Ishikawa (cell line): ENCODE data around the gene SPAG9.

ENCODE experiments used
- CEBPB ChIP-seq: IDR thresholded peaks from 2 replicates; pipeline ENCODE4 v1.6.1; 2012
- CREB1 ChIP-seq: IDR thresholded peaks from 2 replicates; pipeline ENCODE4 v1.6.1; 2012; ENCODE audit warnings: low read depth
- EGR1 ChIP-seq: IDR thresholded peaks from 2 replicates; pipeline ENCODE4 v1.6.1; 2012
- EP300 ChIP-seq: IDR thresholded peaks from 2 replicates; pipeline ENCODE4 v1.6.1; 2012; ENCODE audit warnings: borderline replicate concordance
- FOXM1 ChIP-seq: IDR thresholded peaks from 2 replicates; pipeline ENCODE4 v1.6.1; 2012; ENCODE audit warnings: low read depth, borderline replicate concordance
- MAX ChIP-seq: IDR thresholded peaks from 2 replicates; pipeline ENCODE4 v1.6.1; 2012
- NFIC ChIP-seq: IDR thresholded peaks from 2 replicates; pipeline ENCODE4 v1.6.1; 2012
- RAD21 ChIP-seq: IDR thresholded peaks from 2 replicates; pipeline ENCODE4 v1.6.1; 2012; ENCODE audit warnings: low read depth
- REST ChIP-seq: IDR thresholded peaks from 2 replicates; pipeline ENCODE4 v1.6.1; 2012; ENCODE audit warnings: low read depth, mild to moderate bottlenecking
- TAF1 ChIP-seq: IDR thresholded peaks from 2 replicates; pipeline ENCODE4 v1.6.1; 2012; ENCODE audit warnings: low read depth, mild to moderate bottlenecking
- TCF12 ChIP-seq: IDR thresholded peaks from 2 replicates; pipeline ENCODE4 v1.6.1; 2012; ENCODE audit warnings: low read depth
- TEAD4 ChIP-seq: IDR thresholded peaks from 2 replicates; pipeline ENCODE4 v1.6.1; 2012
- USF1 ChIP-seq: IDR thresholded peaks from 2 replicates; pipeline ENCODE4 v1.6.1; 2012
- YY1 ChIP-seq: IDR thresholded peaks from 2 replicates; pipeline ENCODE4 v1.6.1; 2012; ENCODE audit warnings: low read depth
- ZBTB7A ChIP-seq: IDR thresholded peaks from 2 replicates; pipeline ENCODE4 v1.6.1; 2012; ENCODE audit warnings: low read depth

The SPAG9 gene

GRCh38 chr17:50977487-50978159 is 143.0 kb downstream of the SPAG9 start:
- TF ChIP-seq ZBTB7A (no peak), TCF12 (no peak), CREB1 (no peak), YY1 (no peak), MAX (no peak), NFIC (no peak), REST (no peak), RAD21 (no peak), EP300 (no peak), CEBPB (no peak), USF1 (no peak), TAF1 (no peak), FOXM1 (no peak), TEAD4 (no peak)

- TF ChIP-seq ZBTB7A (no peak), NFIC (no peak), CREB1 (no peak), EGR1 (no peak), CEBPB (no peak), YY1 (no peak), REST (no peak), MAX (no peak), TCF12 (no peak), USF1 (no peak), FOXM1 (no peak), RAD21 (no peak), TEAD4 (no peak), TAF1 (no peak), EP300 (no peak)
Observed at GRCh38 chr17:50976951-50977472, 143.7 kb downstream of the SPAG9 start.

GRCh38 chr17:50973557-50974494 is 146.8 kb downstream of the SPAG9 start:
- no peak for TF ChIP-seq MAX

GRCh38 chr17:50972577-50972976 is 148.1 kb downstream of the SPAG9 start:
- no peak for TF ChIP-seq MAX
- no peak for TF ChIP-seq CEBPB
- TF ChIP-seq CREB1, result no peak
- TF ChIP-seq TAF1, result no peak
- TF ChIP-seq EGR1, result no peak
- TF ChIP-seq USF1, result no peak
- TF ChIP-seq NFIC, result no peak
- no peak for TF ChIP-seq FOXM1
- no peak for TF ChIP-seq RAD21
- TF ChIP-seq TEAD4, result no peak
- no peak for TF ChIP-seq TCF12
- no peak for TF ChIP-seq EP300
- no peak for TF ChIP-seq YY1
- no peak for TF ChIP-seq ZBTB7A
